GM23248 (cell line): ENCODE results near the gene PFKFB1. TPM values are rescaled to one million over a fixed set of nuclear protein-coding genes. Genes with fewer than 3 reads are reported as not detected.

Experiments used
- DNase-seq: peaks from one replicate; pipeline ENCODE4 v3.0.0-alpha.2; 2015
- H2AFZ ChIP-seq: fragments of 200-600 bp; sonication (generic); 2 replicates; pipeline ENCODE4 v1.6.1; 2016; ENCODE audit warnings: antibody characterized with exemption
- H3F3A ChIP-seq: fragments of 200-600 bp; sonication (generic); 2 replicates; pipeline ENCODE4 v1.6.1; 2016; ENCODE audit warnings: mild to moderate bottlenecking, antibody characterized with exemption, mixed run types; ENCODE audit not compliant: insufficient read depth
- H3K27ac ChIP-seq: fragments of 200-600 bp; sonication (generic); 2 replicates; pipeline ENCODE4 v1.5.1; 2016; ENCODE audit warnings: mild to moderate bottlenecking
- H3K27me3 ChIP-seq: fragments of 200-600 bp; sonication (generic); replicated peaks from 2 replicates; pipeline ENCODE4 v1.6.1; 2016; ENCODE audit warnings: mild to moderate bottlenecking; ENCODE audit not compliant: insufficient read depth
- H3K36me3 ChIP-seq: fragments of 200-600 bp; sonication (generic); 2 replicates; pipeline ENCODE4 v1.6.1; 2016; ENCODE audit warnings: low read depth, mild to moderate bottlenecking
- H3K4me1 ChIP-seq: fragments of 200-600 bp; sonication (generic); 2 replicates; pipeline ENCODE4 v1.6.1; 2016; ENCODE audit warnings: mild to moderate bottlenecking; ENCODE audit not compliant: insufficient read depth
- H3K4me2 ChIP-seq: fragments of 200-600 bp; sonication (generic); one replicate; pipeline ENCODE4 v1.6.1; 2016; ENCODE audit warnings: mild to moderate bottlenecking; ENCODE audit not compliant: unreplicated experiment
- H3K4me3 ChIP-seq: fragments of 200-600 bp; sonication (generic); 2 replicates; pipeline ENCODE4 v1.5.1; 2016; ENCODE audit warnings: mild to moderate bottlenecking
- H3K79me2 ChIP-seq: fragments of 200-600 bp; sonication (generic); 2 replicates; pipeline ENCODE4 v1.6.1; 2016; ENCODE audit warnings: mild to moderate bottlenecking; ENCODE audit not compliant: insufficient read depth
- H3K9ac ChIP-seq: fragments of 200-600 bp; sonication (generic); 2 replicates; pipeline ENCODE4 v1.6.1; 2016; ENCODE audit warnings: mild to moderate bottlenecking
- H3K9me2 ChIP-seq: fragments of 200-600 bp; sonication (generic); 2 replicates; pipeline ENCODE4 v1.6.1; 2016; ENCODE audit warnings: mixed run types, mild to moderate bottlenecking, moderate library complexity; ENCODE audit not compliant: insufficient read depth
- H3K9me3 ChIP-seq: fragments of 200-600 bp; sonication (generic); one replicate; pipeline ENCODE4 v1.6.1; 2017; ENCODE audit warnings: low read depth
- H4K20me1 ChIP-seq: fragments of 200-600 bp; sonication (generic); 2 replicates; pipeline ENCODE4 v1.6.0; 2016; ENCODE audit not compliant: insufficient read depth
- EZH2 ChIP-seq: fragments of 200-600 bp; sonication (generic); IDR thresholded peaks from 2 replicates; pipeline ENCODE4 v1.6.1; 2018; ENCODE audit warnings: antibody characterized with exemption, mild to moderate bottlenecking; ENCODE audit not compliant: insufficient read depth, poor library complexity, severe bottlenecking
- EZH2phosphoT487 ChIP-seq: fragments of 200-600 bp; sonication (generic); IDR thresholded peaks from 2 replicates; pipeline ENCODE4 v1.6.1; 2018; ENCODE audit warnings: antibody characterized with exemption, moderate library complexity, mild to moderate bottlenecking, low read depth; ENCODE audit not compliant: insufficient read depth
- WGBS, 2 experiments: methylation state at CpG; one replicate each; pipeline ENCODE4 v1.1.6; 2015 to 2017; ENCODE audit warnings: low lambda C conversion rate in 2 of 2, low coverage in 1 of 2; ENCODE audit errors: missing lambda C conversion rate in 2 of 2; 5-methylcytosine and 5-hydroxymethylcytosine counted together
- in situ Hi-C: fragments of 300-500 bp; cut with MboI; formaldehyde crosslinking; loops from 2 replicates; pipeline ENCODE4 v1.15.0; 2020
- polyA plus RNA-seq: library from polyadenylated mRNA; unstranded; fragments of >200 nt; fragmentation: Nextera tagmentation; extraction: Ambion mirVana; gene quantifications from 2 replicates; pipeline ENCODE4 v1.2.1, GENCODE V29; 2016
- total RNA-seq: library from RNA; depleted of rRNA; stranded (reverse); fragments of >200 nt; shearing (Covaris generic); gene quantifications from 2 replicates; pipeline ENCODE4 v1.2.3, GENCODE V29; 2014

The PFKFB1 gene
- total and polyA plus RNA-seq, 2 experiments from 2014 or later, result not detected

GRCh38 chrX:54934058-54934457, 59.9 kb downstream of the PFKFB1 start:
- no peaks in the 10 kb centered on the region for H3K9me3 ChIP-seq
- WGBS, 2 experiments, result 62 to 66% methylated on average over 5 to 6 of the region's 6 CpGs
- H3K4me2 ChIP-seq, result no peak overlapping the region
- no peaks in the 10 kb centered on the region for H3K36me3 ChIP-seq
- no peak for TF ChIP-seq EZH2
- TF ChIP-seq EZH2phosphoT487, result no peak
- in situ Hi-C loops, result no loop called here
- H2AFZ ChIP-seq, result no peak overlapping the region
- H3K27me3 ChIP-seq, result no peaks in the 10 kb centered on the region
- H3K79me2 ChIP-seq, result no peaks in the 10 kb centered on the region
- H3K9ac ChIP-seq, result no peak overlapping the region
- no peak overlapping the region for H3K4me3 ChIP-seq
- no peak for DNase-seq
- H4K20me1 ChIP-seq, result no peaks in the 10 kb centered on the region
- no peak overlapping the region for H3K27ac ChIP-seq
- H3K9me2 ChIP-seq, result no peaks in the 10 kb centered on the region
- no peaks in the 10 kb centered on the region for H3F3A ChIP-seq
- no peaks in the 10 kb centered on the region for H3K4me1 ChIP-seq

GRCh38 chrX:54933150-54933826, 60.7 kb downstream of the PFKFB1 start:
- Histone ChIP-seq H3K9ac (no peak overlapping the region), H3K9me2 (no peaks in the 10 kb centered on the region), H3F3A (no peaks in the 10 kb centered on the region), H3K36me3 (no peaks in the 10 kb centered on the region), H3K9me3 (no peaks in the 10 kb centered on the region), H4K20me1 (no peaks in the 10 kb centered on the region), H3K79me2 (no peaks in the 10 kb centered on the region), H3K27me3 (no peaks in the 10 kb centered on the region), H3K4me1 (no peaks in the 10 kb centered on the region), H3K27ac (no peak overlapping the region), H3K4me3 (no peak overlapping the region), H3K4me2 (no peak overlapping the region), H2AFZ (no peak overlapping the region)
- no peak for TF ChIP-seq EZH2
- WGBS, 2 experiments, result 86 to 92% methylated on average over 6 to 10 of the region's 10 CpGs
- no peak for DNase-seq
- in situ Hi-C loops, result no loop called here

DNA sequence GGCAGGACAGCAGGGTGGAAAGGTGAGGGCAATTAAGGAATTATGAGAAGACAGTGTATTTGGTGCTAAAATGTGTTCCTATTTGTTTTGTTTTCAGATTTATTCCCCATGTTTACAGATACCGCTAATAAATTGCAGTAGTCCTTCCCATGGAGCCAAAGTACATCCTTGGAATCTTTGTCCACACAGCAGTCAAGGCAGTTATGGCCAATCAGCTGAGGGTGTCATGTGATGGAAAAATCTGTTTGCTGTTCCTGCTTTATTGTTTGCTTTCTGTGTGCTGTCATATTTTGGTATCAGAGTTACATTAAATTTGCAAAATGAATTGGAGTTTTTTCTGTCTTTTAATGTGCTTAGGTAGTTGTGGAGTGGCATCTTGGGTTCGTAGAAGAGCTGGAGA, 62.9 kb downstream of the PFKFB1 start:
- 57 to 79% methylated on average over 2 of the region's 2 CpGs for WGBS, 2 experiments
- Histone ChIP-seq H3K9ac (no peak overlapping the region), H3K9me3 (no peaks in the 10 kb centered on the region), H4K20me1 (no peaks in the 10 kb centered on the region), H3K27me3 (no peaks in the 10 kb centered on the region), H2AFZ (no peak overlapping the region), H3K4me3 (no peak overlapping the region), H3K4me2 (no peak overlapping the region), H3K79me2 (no peaks in the 10 kb centered on the region), H3K36me3 (no peaks in the 10 kb centered on the region), H3F3A (no peaks in the 10 kb centered on the region), H3K9me2 (no peaks in the 10 kb centered on the region), H3K4me1 (no peaks in the 10 kb centered on the region), H3K27ac (no peak overlapping the region)
- TF ChIP-seq EZH2phosphoT487 (no peak), EZH2 (no peak)
- DNase-seq, result no peak
- in situ Hi-C loops, result no loop called here

- in situ Hi-C loops, result no loop called here
- 84 to 86% methylated on average over 7 to 8 of the region's 17 CpGs for WGBS, 2 experiments
- H3K4me2 ChIP-seq, result no peak overlapping the region
- H3K9ac ChIP-seq, result no peak overlapping the region
- H3K9me3 ChIP-seq, result no peaks in the 10 kb centered on the region
- no peak for DNase-seq
- TF ChIP-seq EZH2 (no peak), EZH2phosphoT487 (no peak)
- no peaks in the 10 kb centered on the region for H3K27me3 ChIP-seq
- H3K4me3 ChIP-seq, result no peak overlapping the region
- H3K9me2 ChIP-seq, result no peaks in the 10 kb centered on the region
- H2AFZ ChIP-seq, result no peak overlapping the region
- H3F3A ChIP-seq, result no peaks in the 10 kb centered on the region
- no peaks in the 10 kb centered on the region for H3K4me1 ChIP-seq
- no peaks in the 10 kb centered on the region for H3K36me3 ChIP-seq
- no peaks in the 10 kb centered on the region for H3K79me2 ChIP-seq
- H3K27ac ChIP-seq, result no peak overlapping the region
- H4K20me1 ChIP-seq, result no peaks in the 10 kb centered on the region
Measured at GRCh38 chrX:54930291-54931049, 63.5 kb downstream of the PFKFB1 start.
